ENCODE measurements around the gene MEGF6. TPM values are rescaled to one million over a fixed set of nuclear protein-coding genes. Genes with fewer than 3 reads are reported as not detected.

MEGF6 gene
- total and polyA plus RNA-seq, 2 donors (not counting 3 experiments of a cell fraction or from before 2014, with no cell fraction given) = 22.5 to 63.7 TPM

DNA sequence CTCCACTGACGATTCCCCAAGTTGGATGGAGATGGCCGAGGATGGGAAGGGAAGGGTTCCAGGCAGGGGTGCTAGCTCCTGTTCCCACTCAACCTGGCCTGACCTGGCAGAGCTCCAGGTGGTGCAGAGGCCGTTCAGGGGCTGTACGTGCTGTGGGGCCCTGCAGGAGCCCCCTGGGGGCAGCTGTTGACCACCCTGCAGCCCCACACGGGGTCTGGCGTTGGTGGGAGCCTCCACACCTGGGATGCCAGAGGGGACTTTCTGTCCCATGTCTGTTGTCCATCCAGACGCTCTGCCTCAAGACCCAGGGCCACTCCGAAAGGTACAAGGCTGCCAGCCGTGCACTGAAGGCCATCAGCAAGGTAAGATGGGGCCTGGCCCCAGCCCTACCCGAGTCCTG, 136.9 kb downstream of the MEGF6 start:
- no peaks in the 10 kb centered on the region for H3K27me3 ChIP-seq (ENCODE audit: control insufficient read depth in 2 of 2, insufficient read depth in 2 of 2, low read length in 2 of 2)
- no peaks in the 10 kb centered on the region for H3K36me3 ChIP-seq (ENCODE audit: control insufficient read depth in 2 of 2, extremely low read depth in 1 of 2, insufficient read depth in 2 of 2, low read length in 2 of 2)
- TF ChIP-seq FOS (IDR thresholded peaks at IDR 0.05; ENCODE audit: borderline replicate concordance, insufficient read depth, low read length) (no peak), GATA2 (IDR thresholded peaks at IDR 0.05; ENCODE audit: insufficient read depth, insufficient read length, low read depth, low read length) (no peak), POLR2A (IDR thresholded peaks at IDR 0.05; ENCODE audit: low read depth, low read length) (no peak), MYC (IDR thresholded peaks at IDR 0.05; ENCODE audit: low read depth, low read length) (no peak)
- TF ChIP-seq, protein P1, sequence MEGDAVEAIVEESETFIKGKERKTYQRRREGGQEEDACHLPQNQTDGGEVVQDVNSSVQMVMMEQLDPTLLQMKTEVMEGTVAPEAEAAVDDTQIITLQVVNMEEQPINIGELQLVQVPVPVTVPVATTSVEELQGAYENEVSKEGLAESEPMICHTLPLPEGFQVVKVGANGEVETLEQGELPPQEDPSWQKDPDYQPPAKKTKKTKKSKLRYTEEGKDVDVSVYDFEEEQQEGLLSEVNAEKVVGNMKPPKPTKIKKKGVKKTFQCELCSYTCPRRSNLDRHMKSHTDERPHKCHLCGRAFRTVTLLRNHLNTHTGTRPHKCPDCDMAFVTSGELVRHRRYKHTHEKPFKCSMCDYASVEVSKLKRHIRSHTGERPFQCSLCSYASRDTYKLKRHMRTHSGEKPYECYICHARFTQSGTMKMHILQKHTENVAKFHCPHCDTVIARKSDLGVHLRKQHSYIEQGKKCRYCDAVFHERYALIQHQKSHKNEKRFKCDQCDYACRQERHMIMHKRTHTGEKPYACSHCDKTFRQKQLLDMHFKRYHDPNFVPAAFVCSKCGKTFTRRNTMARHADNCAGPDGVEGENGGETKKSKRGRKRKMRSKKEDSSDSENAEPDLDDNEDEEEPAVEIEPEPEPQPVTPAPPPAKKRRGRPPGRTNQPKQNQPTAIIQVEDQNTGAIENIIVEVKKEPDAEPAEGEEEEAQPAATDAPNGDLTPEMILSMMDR (IDR thresholded peaks at IDR 0.05; ENCODE audit: extremely low read depth in 1 of 2, insufficient read depth in 1 of 2, low read depth in 1 of 2, low read length in 2 of 2) = no peak
- TF ChIP-seq, protein P2, sequence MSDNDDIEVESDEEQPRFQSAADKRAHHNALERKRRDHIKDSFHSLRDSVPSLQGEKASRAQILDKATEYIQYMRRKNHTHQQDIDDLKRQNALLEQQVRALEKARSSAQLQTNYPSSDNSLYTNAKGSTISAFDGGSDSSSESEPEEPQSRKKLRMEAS (IDR thresholded peaks at IDR 0.05; ENCODE audit: insufficient read depth, insufficient read length) = no peak
- BruUV-seq (replicated peaks) = no TSS peak
- no peak overlapping the region for H3K9ac ChIP-seq (replicated peaks; ENCODE audit: extremely low read depth, insufficient read depth, low read length)
- no peak overlapping the region for H3K4me2 ChIP-seq (ENCODE audit: insufficient read depth, low read length)
- FAIRE-seq = no peak
- POLR2A ChIA-PET = no interaction called here
- no peaks in the 10 kb centered on the region for H3K9me3 ChIP-seq (replicated peaks; ENCODE audit: control insufficient read depth, insufficient read depth, low read length)
- DNase-seq (ENCODE audit: low read depth, low spot score) = no peak
- H4K20me1 ChIP-seq (replicated peaks; ENCODE audit: control insufficient read depth, extremely low read depth, insufficient read depth, low read length) = no peaks in the 10 kb centered on the region
- intact Hi-C loops (cut with micrococcal nuclease) = no loop called here
- H3K79me2 ChIP-seq (ENCODE audit: control insufficient read depth, insufficient read depth, low read length) = no peaks in the 10 kb centered on the region
- no peak overlapping the region for H3K27ac ChIP-seq (ENCODE audit: insufficient read depth, low read depth, low read length)
- no peak overlapping the region for H3K4me3 ChIP-seq (replicated peaks in 1 of 3; ENCODE audit: insufficient read depth in 1 of 3, low read depth in 1 of 3, low read length in 3 of 3)
- CTCF ChIA-PET = interaction anchor here (0.8 to 3.8 kb wide), 2 partner anchors 21 to 145 kb away, joined by 5 to 17 read pairs; no protein-coding TSS in a partner anchor
- no peak overlapping the region for H2AFZ ChIP-seq (ENCODE audit: low read depth, low read length)
- dilution Hi-C loops (cut with MboI; ENCODE audit: extremely low pct_ligation_motif_present, low sequenced_read_pairs) = no loop called here
- no peaks in the 10 kb centered on the region for H3K9me1 ChIP-seq (replicated peaks; ENCODE audit: control insufficient read depth, extremely low read depth, insufficient read depth, low read length)
- H3K4me1 ChIP-seq (ENCODE audit: control insufficient read depth, extremely low read depth, insufficient read depth, low read length) = peaks cover 4% of the 10 kb centered on the region

DNA sequence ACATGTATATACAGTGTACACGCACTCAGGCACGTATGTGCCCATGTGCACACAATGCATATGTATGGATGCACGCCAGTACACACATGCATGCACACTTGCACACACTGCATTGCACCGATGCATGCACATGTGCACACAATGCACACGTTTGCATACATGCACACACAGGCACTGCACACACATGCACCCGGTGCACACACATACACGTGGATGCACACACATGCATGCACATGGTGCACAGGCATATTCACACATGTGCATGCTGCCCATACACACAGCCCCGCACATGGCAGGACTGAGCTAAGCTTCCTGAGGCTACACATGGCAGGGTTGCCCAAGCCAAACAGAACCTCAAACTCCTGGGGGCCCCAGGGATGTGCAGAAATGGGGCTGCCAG, 137.3 kb downstream of the MEGF6 start:
- intact Hi-C loops (cut with micrococcal nuclease) (no loop called here), dilution Hi-C loops (cut with MboI; ENCODE audit: extremely low pct_ligation_motif_present, low sequenced_read_pairs) (no loop called here)
- Histone ChIP-seq H3K36me3 (ENCODE audit: control insufficient read depth in 2 of 2, extremely low read depth in 1 of 2, insufficient read depth in 2 of 2, low read length in 2 of 2) (no peaks in the 10 kb centered on the region), H3K27me3 (ENCODE audit: control insufficient read depth in 2 of 2, insufficient read depth in 2 of 2, low read length in 2 of 2) (no peaks in the 10 kb centered on the region), H3K4me3 (replicated peaks in 1 of 3; ENCODE audit: insufficient read depth in 1 of 3, low read depth in 1 of 3, low read length in 3 of 3) (no peak overlapping the region), H3K9me1 (replicated peaks; ENCODE audit: control insufficient read depth, extremely low read depth, insufficient read depth, low read length) (no peaks in the 10 kb centered on the region), H3K79me2 (ENCODE audit: control insufficient read depth, insufficient read depth, low read length) (no peaks in the 10 kb centered on the region), H3K4me2 (ENCODE audit: insufficient read depth, low read length) (no peak overlapping the region), H3K27ac (ENCODE audit: insufficient read depth, low read depth, low read length) (no peak overlapping the region), H3K4me1 (ENCODE audit: control insufficient read depth, extremely low read depth, insufficient read depth, low read length) (peaks cover 4% of the 10 kb centered on the region), H3K9ac (replicated peaks; ENCODE audit: extremely low read depth, insufficient read depth, low read length) (no peak overlapping the region), H3K9me3 (replicated peaks; ENCODE audit: control insufficient read depth, insufficient read depth, low read length) (no peaks in the 10 kb centered on the region), H4K20me1 (replicated peaks; ENCODE audit: control insufficient read depth, extremely low read depth, insufficient read depth, low read length) (no peaks in the 10 kb centered on the region), H2AFZ (ENCODE audit: low read depth, low read length) (no peak overlapping the region)
- ChIA-PET POLR2A (no interaction called here), CTCF (interaction anchor here (0.8 to 3.8 kb wide), 3 partner anchors 21 to 221 kb away, joined by 3 to 17 read pairs (median 5); no protein-coding TSS in a partner anchor)
- DNase-seq (ENCODE audit: low read depth, low spot score) = no peak
- BruUV-seq (replicated peaks) = no TSS peak
- FAIRE-seq = no peak
- TF ChIP-seq, protein P2 (IDR thresholded peaks at IDR 0.05; ENCODE audit: insufficient read depth, insufficient read length) = peak; percentile 28
- TF ChIP-seq POLR2A (IDR thresholded peaks at IDR 0.05; ENCODE audit: low read depth, low read length) = no peak

Data from endothelial cell of umbilical vein (primary cell).